Common myeloid progenitor, CD34-positive (primary cell): Measurements from ENCODE around the gene BSG.
A peak's percentile ranks its signal among the peaks of the same experiment; 100 is the strongest.
"Not testable (repeated sequence)": the region's sequence is repeated elsewhere in the genome, so short reads cannot be mapped to it uniquely, and the experiment has no call there.

Experiments used
- CTCF ChIA-PET: fragments of 350-600 bp; sonication (Branson Sonifier 250); formaldehyde crosslinking; loops from one replicate; lab custom pipeline; 2021; ENCODE audit warnings: antibody characterized with exemption; lab: Charles Lee
- POLR2A ChIA-PET: fragments of 350-600 bp; sonication (Branson Sonifier 250); formaldehyde crosslinking; loops from one replicate; lab custom pipeline; 2021; ENCODE audit warnings: antibody characterized with exemption; lab: Charles Lee
- DNase-seq, 3 donors: peaks; one replicate each; pipeline versions ENCODE4 v3.0.0 to v3.0.0-alpha.2; 2013
- H3K27ac ChIP-seq, 2 experiments: 1 replicate in 1 of 2; 2 replicates in 1 of 2; pipeline ENCODE4 v1.7.0; 2013; ENCODE audit warnings: inconsistent platforms in 2 of 2, low read length in 2 of 2, mild to moderate bottlenecking in 2 of 2, low read depth in 1 of 2, moderate library complexity in 1 of 2; ENCODE audit not compliant: severe bottlenecking in 2 of 2, insufficient read depth in 1 of 2, poor library complexity in 1 of 2
- H3K27me3 ChIP-seq, 5 experiments: replicated peaks in 2 of 5; 1 replicate in 3 of 5; 2 replicates in 2 of 5; pipeline versions ENCODE4 v1.6.1 to v1.7.0; 2013; ENCODE audit warnings: low read length in 4 of 5, mild to moderate bottlenecking in 2 of 5, moderate library complexity in 2 of 5, inconsistent platforms in 1 of 5; ENCODE audit not compliant: insufficient read depth in 5 of 5, control insufficient read depth in 4 of 5
- H3K36me3 ChIP-seq, 4 experiments: 1 replicate in 2 of 4; 2 replicates in 2 of 4; pipeline versions ENCODE4 v1.6.1 to v1.7.0; 2013; ENCODE audit warnings: low read length in 3 of 4, control low read depth in 1 of 4, mild to moderate bottlenecking in 1 of 4; ENCODE audit not compliant: control insufficient read depth in 4 of 4, insufficient read depth in 4 of 4
- H3K4me1 ChIP-seq, 4 experiments: 1 replicate in 3 of 4; 2 replicates in 1 of 4; pipeline versions ENCODE4 v1.6.1 to v1.7.1; 2013; ENCODE audit warnings: low read length in 3 of 4, mild to moderate bottlenecking in 3 of 4, control low read depth in 1 of 4, inconsistent platforms in 1 of 4, moderate library complexity in 1 of 4; ENCODE audit not compliant: control insufficient read depth in 4 of 4, insufficient read depth in 4 of 4; ENCODE audit errors: control extremely low read depth in 1 of 4
- H3K4me3 ChIP-seq, 7 experiments: 1 replicate in 4 of 7; 2 replicates in 3 of 7; pipeline versions ENCODE4 v1.5.1 to v1.7.0; 2013; ENCODE audit warnings: mild to moderate bottlenecking in 7 of 7, low read length in 6 of 7, moderate library complexity in 6 of 7, inconsistent platforms in 2 of 7, low read depth in 2 of 7, control low read depth in 1 of 7; ENCODE audit not compliant: insufficient read depth in 4 of 7, control insufficient read depth in 1 of 7; ENCODE audit errors: extremely low read depth in 1 of 7
- H3K9me3 ChIP-seq, 5 experiments: 1 replicate in 4 of 5; 2 replicates in 1 of 5; pipeline versions ENCODE4 v1.6.1 to v1.7.1; 2013; ENCODE audit warnings: low read length in 4 of 5, mild to moderate bottlenecking in 2 of 5, inconsistent platforms in 1 of 5, low read depth in 1 of 5, moderate library complexity in 1 of 5; ENCODE audit not compliant: control insufficient read depth in 4 of 5, insufficient read depth in 2 of 5; ENCODE audit errors: control extremely low read depth in 1 of 5
- WGBS: methylation state at CpG from one replicate; pipeline ENCODE4 v1.1.5; 2013; ENCODE audit not compliant: insufficient coverage; 5-methylcytosine and 5-hydroxymethylcytosine counted together

Gene BSG

DNA sequence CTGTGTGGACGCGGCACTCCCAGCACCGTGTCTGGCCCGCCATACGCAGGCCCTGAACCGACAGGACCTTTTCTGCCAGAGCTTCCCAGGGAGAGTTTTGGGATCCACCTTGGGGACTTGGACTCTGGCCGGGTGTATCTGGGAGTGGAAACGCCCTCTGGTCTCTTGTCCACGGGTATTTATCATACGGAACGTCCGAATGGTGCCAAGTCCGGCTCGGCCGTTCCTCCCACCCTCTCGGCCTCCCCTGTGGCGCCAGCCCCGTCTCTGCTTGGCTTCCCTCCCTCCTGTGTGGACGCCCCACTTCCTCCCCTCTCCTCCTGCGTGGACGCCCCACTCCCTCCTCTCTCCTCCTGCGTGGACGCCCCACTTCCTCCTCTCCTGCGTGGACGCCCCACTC, 29.4 kb downstream of the BSG start:
- WGBS, result 93% methylated on average over 14 of the region's 25 CpGs
- ChIA-PET POLR2A (no interaction called here), CTCF (no interaction called here)
- no peak overlapping the region for H3K4me3 ChIP-seq
- H3K4me1 ChIP-seq, result no peaks in the 10 kb centered on the region
- no peaks in the 10 kb centered on the region for H3K27me3 ChIP-seq
- H3K27ac ChIP-seq, result no peak overlapping the region
- no peaks in the 10 kb centered on the region for H3K36me3 ChIP-seq
- peaks cover 0 to 6% (median 2%) of the 10 kb centered on the region in 5 experiments for H3K9me3 ChIP-seq
- no peak for DNase-seq

DNA sequence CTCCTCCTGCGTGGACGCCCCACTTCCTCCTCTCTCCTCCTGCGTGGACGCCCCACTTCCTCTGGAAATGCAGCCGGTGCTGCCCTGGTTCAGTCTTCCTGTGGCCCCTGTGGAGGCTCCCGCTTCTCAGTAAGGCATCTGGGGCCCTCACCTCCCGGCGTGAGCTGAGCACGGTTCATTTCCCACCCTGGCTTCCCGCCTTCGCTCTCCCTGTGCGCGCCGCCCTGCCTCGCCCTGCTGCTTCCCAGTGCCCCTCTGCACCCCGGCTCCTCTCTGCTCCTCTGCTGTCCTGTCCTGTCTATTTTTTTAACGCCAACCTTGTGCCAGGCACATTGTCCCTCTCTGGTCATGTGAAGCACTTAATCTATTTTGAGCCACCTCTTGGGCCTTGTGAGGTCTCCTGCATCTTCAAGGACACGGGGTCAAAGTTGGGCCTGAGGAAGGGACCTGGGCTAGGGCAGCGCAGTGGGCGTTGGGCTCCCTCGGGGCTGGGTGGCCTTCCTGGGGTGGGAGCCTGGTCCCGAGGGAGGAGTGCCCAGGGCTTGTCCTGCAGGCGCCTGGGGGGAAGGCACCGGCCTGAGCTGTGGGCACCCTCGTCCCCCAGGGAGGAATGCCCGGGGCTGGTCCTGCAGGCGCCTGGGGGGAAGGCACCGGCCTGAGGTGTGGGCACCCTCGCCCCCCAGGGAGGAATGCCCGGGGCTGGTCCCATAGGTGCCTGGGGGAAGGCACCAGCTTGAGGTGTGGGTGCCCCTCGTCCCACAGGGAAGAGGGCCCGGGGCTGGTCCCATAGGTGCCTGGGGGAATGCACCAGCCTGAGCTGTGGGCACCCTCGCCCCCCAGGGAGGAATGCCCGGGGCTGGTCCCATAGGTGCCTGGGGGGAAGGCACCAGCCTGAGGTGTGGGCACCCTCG, 30.2 kb downstream of the BSG start:
- DNase-seq, result no peak
- H3K4me3 ChIP-seq, result no peak overlapping the region
- ChIA-PET CTCF (no interaction called here), POLR2A (no interaction called here)
- H3K27ac ChIP-seq, result no peak overlapping the region
- 91% methylated on average over 28 of the region's 35 CpGs for WGBS
- H3K27me3 ChIP-seq, result no peaks in the 10 kb centered on the region
- H3K4me1 ChIP-seq, result no peaks in the 10 kb centered on the region
- peaks cover 0 to 6% (median 2%) of the 10 kb centered on the region in 5 experiments for H3K9me3 ChIP-seq
- H3K36me3 ChIP-seq, result no peaks in the 10 kb centered on the region

DNA sequence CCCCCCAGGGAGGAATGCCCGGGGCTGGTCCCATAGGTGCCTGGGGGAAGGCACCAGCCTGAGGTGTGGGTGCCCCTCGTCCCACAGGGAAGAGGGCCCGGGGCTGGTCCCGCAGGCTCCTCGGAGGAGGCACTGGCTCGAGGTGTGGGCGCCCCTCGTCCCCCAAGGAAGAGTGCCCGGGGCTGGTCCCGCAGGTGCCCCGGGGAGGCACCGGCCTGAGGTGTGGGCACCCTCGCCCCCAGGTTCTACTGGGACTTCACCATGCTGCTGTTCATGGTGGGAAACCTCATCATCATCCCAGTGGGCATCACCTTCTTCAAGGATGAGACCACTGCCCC, 30.9 kb downstream of the BSG start:
- H3K27ac ChIP-seq, POLR2A ChIA-PET: not testable (repeated sequence)
- 97% methylated on average over 10 of the region's 13 CpGs for WGBS

DNA sequence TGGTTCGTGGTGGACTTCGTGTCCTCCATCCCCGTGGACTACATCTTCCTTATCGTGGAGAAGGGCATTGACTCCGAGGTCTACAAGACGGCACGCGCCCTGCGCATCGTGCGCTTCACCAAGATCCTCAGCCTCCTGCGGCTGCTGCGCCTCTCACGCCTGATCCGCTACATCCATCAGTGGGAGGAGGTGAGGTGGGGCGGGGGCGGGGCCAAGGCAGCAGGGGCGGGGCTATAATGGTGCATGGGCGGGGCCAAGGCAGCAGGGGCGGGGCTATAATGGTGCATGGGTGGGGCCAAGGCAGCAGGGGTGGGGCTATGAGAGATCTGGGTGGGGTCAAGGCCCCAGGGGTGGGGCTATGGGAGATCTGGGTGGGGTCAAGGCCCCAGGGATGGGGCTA, 31.4 kb downstream of the BSG start:
- H3K27ac ChIP-seq, POLR2A ChIA-PET, H3K4me3 ChIP-seq, CTCF ChIA-PET, H3K9me3 ChIP-seq, H3K4me1 ChIP-seq, H3K27me3 ChIP-seq, H3K36me3 ChIP-seq: not testable (repeated sequence)
- peak in 1 of 3 donors; percentile 32 for DNase-seq
- 94% methylated on average over 5 of the region's 20 CpGs for WGBS

More for the DNA sequence above, 30.9 kb downstream of the BSG start:
- CTCF ChIA-PET, H3K36me3 ChIP-seq, H3K4me1 ChIP-seq, DNase-seq, H3K27me3 ChIP-seq, H3K4me3 ChIP-seq, H3K9me3 ChIP-seq: not testable (repeated sequence)

DNA sequence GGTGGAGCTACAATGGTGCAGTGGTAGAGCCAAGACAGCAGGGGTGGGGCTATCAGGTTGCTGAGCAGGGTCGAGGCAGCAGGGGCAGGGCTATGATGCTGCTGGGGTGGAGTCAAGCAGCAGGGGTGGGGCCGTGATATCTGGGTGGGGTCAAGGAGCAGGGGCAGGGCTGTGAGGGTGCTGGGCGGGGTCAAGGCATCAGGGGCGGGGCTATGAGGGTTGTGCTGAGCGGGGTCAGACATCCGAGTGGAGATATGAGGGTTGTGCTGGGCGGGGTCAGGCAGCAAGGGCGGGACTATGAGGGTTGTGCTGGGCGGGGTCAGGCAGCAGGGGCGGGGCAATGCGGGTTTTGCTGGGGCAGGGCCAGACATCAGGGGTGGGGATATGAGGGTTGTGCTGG, 32.0 kb downstream of the BSG start:
- H3K9me3 ChIP-seq, result peaks cover 0 to 6% (median 2%) of the 10 kb centered on the region in 5 experiments
- POLR2A ChIA-PET, result no interaction called here
- no peaks in the 10 kb centered on the region for H3K36me3 ChIP-seq
- peaks cover 0 to 10% (median 4%) of the 10 kb centered on the region in 4 experiments for H3K4me1 ChIP-seq
- H3K27me3 ChIP-seq, result no peaks in the 10 kb centered on the region
- DNase-seq, result peak; percentile 22 to 41 (median 36)
- 100% methylated on average over 2 of the region's 11 CpGs for WGBS
- no peak overlapping the region for H3K27ac ChIP-seq
- CTCF ChIA-PET, result no interaction called here
- H3K4me3 ChIP-seq, result no peak overlapping the region

DNA sequence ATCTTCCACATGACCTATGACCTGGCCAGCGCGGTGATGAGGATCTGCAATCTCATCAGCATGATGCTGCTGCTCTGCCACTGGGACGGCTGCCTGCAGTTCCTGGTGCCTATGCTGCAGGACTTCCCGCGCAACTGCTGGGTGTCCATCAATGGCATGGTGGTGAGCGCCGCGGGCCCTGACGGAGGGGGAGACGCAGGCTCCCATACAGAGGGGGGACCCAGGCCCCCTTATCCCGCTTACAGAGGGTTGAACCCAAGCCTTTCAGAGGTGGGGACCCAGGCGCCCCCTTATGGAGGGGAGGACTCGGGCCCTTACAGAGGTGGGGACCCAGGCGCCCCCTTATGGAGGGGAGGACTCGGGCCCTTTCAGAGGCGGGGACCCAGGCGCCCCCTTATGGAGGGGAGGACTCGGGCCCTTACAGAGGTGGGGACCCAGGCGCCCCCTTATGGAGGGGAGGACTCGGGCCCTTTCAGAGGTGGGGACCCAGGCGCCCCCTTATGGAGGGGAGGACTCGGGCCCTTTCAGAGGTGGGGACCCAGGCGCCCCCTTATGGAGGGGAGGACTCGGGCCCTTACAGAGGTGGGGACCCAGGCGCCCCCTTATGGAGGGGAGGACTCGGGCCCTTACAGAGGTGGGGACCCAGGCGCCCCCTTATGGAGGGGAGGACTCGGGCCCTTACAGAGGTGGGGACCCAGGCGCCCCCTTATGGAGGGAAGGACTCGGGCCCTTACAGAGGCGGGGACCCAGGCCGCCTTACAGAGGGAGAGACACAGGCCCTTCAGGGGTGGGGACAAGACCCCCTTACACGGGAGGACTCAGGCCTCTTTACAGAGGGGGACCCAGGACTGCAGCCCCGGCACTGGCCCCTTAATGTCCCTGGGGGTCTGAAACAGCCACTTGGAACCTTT, 32.9 kb downstream of the BSG start:
- H3K36me3 ChIP-seq, CTCF ChIA-PET: not testable (repeated sequence)

More for the DNA sequence above, 32.9 kb downstream of the BSG start:
- H3K27ac ChIP-seq, H3K9me3 ChIP-seq, POLR2A ChIA-PET, H3K27me3 ChIP-seq: not testable (repeated sequence)
- peak in 1 of 3 donors; percentile 56 for DNase-seq
- peaks cover 0 to 20% (median 9%) of the 10 kb centered on the region in 4 experiments for H3K4me1 ChIP-seq
- peak overlapping the region in 1 of 7 experiments; percentile 46 for H3K4me3 ChIP-seq
- 89% methylated on average over 15 of the region's 34 CpGs for whole genome bisulfite sequencing
